ENCODE data around the gene PPM1L. TPM values are rescaled to one million over a fixed set of nuclear protein-coding genes. Genes with fewer than 3 reads are reported as not detected.

Gene PPM1L
- total RNA-seq, 1 donor from 2014 or later: 14.9 TPM

DNA sequence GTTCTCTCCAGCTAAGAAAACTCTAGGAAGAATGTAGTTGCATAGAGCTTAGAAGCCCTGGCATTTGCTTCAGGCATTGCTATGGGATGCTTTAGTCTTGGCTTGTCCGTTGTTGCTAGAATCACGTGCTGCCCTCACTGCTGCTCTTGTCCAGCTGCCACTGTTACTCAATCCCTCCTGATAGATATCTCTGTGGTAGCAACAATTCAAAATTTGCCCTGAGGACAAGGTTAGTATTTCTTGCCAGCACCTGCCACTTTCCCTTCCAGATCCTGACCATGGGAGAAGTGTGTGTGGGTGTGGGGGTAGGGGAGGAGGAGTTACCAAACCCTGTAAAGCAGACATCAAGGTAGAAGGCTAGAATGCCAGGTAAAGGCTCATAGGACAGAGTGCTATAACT is 113.8 kb downstream of the PPM1L start:
- H3K4me3 ChIP-seq: no peak overlapping the region
- intact Hi-C loops (cut with DNase I): no loop called here

DNA sequence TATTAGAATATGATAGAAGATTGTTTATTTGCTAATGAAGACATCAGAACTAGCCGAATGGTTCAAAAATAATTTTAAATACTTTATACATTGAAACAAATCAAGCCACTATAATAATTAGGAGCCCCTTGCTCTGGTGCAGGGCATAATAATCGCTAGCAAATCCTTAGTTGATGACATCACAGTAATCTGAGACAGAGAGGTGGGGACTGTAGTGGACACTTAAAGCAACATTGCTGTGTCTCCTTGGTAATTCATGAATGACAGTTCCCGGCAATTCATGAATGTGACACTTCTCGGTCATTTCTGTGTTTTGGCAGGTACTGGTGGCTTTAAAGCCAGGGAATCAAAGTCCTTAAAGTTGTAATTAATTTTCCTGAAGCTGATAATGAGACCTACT is 114.3 kb downstream of the PPM1L start:
- peak in 1 of 2 donors; percentile 73 for ATAC-seq
- Histone ChIP-seq H3K27me3 (ENCODE audit: low read depth) (no peaks in the 10 kb centered on the region), H3K27ac (no peak overlapping the region), H3K36me3 (no peaks in the 10 kb centered on the region), H3K9me3 (no peaks in the 10 kb centered on the region), H3K4me3 (no peak overlapping the region), H3K4me1 (no peaks in the 10 kb centered on the region)
- DNase-seq: no peak
- TF ChIP-seq, protein P1, sequence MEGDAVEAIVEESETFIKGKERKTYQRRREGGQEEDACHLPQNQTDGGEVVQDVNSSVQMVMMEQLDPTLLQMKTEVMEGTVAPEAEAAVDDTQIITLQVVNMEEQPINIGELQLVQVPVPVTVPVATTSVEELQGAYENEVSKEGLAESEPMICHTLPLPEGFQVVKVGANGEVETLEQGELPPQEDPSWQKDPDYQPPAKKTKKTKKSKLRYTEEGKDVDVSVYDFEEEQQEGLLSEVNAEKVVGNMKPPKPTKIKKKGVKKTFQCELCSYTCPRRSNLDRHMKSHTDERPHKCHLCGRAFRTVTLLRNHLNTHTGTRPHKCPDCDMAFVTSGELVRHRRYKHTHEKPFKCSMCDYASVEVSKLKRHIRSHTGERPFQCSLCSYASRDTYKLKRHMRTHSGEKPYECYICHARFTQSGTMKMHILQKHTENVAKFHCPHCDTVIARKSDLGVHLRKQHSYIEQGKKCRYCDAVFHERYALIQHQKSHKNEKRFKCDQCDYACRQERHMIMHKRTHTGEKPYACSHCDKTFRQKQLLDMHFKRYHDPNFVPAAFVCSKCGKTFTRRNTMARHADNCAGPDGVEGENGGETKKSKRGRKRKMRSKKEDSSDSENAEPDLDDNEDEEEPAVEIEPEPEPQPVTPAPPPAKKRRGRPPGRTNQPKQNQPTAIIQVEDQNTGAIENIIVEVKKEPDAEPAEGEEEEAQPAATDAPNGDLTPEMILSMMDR (IDR thresholded peaks at IDR 0.05): no peak
- intact Hi-C loops (cut with DNase I): no loop called here

More for the DNA sequence above, 113.8 kb downstream of the PPM1L start:
- Histone ChIP-seq H3K36me3 (no peaks in the 10 kb centered on the region), H3K27me3 (ENCODE audit: low read depth) (no peaks in the 10 kb centered on the region), H3K4me1 (no peaks in the 10 kb centered on the region), H3K9me3 (no peaks in the 10 kb centered on the region), H3K27ac (no peak overlapping the region)
- DNase-seq (no peak), ATAC-seq (peak; percentile 56 to 62)
- TF ChIP-seq, protein P1 (IDR thresholded peaks at IDR 0.05): no peak

DNA sequence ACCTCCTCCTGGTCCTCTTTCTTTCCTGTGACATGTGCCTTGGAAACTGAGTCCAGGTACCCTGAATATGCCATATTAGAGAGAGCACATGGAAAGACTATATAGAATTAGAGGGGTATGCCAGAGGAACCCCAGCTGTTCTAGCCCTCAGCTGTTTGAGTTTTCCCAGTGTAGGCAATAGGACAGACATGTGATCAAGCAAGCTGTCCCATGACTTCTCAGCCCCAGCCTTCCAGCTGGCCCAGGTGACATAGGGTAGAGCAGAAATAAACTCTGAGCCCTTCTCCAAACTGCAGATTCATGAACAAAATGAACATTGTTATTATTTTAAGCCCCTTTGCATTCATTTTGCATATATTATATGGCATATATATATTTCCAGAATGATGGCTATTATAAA is 118.7 kb downstream of the PPM1L start:
- ATAC-seq (no peak), DNase-seq (no peak)
- Histone ChIP-seq H3K27me3 (ENCODE audit: low read depth) (no peaks in the 10 kb centered on the region), H3K36me3 (no peaks in the 10 kb centered on the region), H3K4me3 (no peak overlapping the region), H3K9me3 (peaks cover 7% of the 10 kb centered on the region), H3K4me1 (no peaks in the 10 kb centered on the region), H3K27ac (no peak overlapping the region)
- intact Hi-C loops (cut with DNase I): no loop called here
- TF ChIP-seq, protein P1 (IDR thresholded peaks at IDR 0.05): no peak

DNA sequence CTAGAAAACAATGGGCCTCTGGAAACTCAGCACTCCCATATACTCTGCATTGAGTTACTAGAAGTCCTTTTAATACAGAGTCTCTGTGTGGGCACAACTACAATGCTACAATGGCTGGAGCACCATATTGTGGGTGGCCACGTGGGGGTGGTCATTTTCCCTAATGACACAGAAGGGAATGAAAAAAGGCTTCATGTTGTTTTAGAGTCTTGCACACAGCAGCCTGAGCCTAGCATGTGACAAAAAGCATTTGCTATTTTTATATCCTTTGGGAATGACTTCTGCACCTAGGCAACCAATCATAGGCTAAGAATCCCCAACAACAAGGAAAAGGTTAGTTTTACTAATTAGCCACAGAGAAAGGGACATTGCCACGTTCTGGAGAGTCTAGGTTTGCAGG is 120.6 kb downstream of the PPM1L start:
- Histone ChIP-seq H3K27ac (no peak overlapping the region), H3K9me3 (peaks cover 7% of the 10 kb centered on the region), H3K4me3 (no peak overlapping the region), H3K4me1 (no peaks in the 10 kb centered on the region), H3K36me3 (no peaks in the 10 kb centered on the region), H3K27me3 (ENCODE audit: low read depth) (no peaks in the 10 kb centered on the region)
- TF ChIP-seq, protein P1 (IDR thresholded peaks at IDR 0.05): no peak
- ATAC-seq: no peak
- intact Hi-C loops (cut with DNase I): no loop called here
- no peak for DNase-seq

DNA sequence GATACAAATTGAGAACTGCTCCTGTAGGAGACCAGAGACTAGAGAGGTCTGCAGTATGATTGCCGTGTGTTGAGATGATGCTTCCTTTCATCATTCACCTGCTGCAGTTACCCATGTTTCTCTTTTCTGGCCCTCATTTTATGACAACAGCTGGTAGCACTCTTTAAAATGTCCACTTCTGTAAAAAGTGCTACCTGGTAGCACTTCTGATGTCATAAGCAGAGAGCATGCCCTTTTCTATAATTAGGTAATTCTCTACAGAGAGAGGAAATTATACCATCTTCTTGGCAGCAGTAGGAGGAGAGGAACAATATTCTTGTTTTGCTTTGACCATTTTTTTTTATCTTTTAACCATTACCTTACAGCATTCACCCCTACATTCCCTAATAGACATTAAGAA is 123.8 kb downstream of the PPM1L start:
- H3K9me3 ChIP-seq: peaks cover 7% of the 10 kb centered on the region
- H3K27me3 ChIP-seq (ENCODE audit: low read depth): no peaks in the 10 kb centered on the region
- TF ChIP-seq, protein P1 (IDR thresholded peaks at IDR 0.05): no peak
- intact Hi-C loops (cut with DNase I): no loop called here
- H3K36me3 ChIP-seq: no peaks in the 10 kb centered on the region
- no peak overlapping the region for H3K27ac ChIP-seq
- no peaks in the 10 kb centered on the region for H3K4me1 ChIP-seq
- no peak overlapping the region for H3K4me3 ChIP-seq
- ATAC-seq: no peak
- DNase-seq: no peak

GRCh38 chr3:160883373-160883772 is 127.3 kb downstream of the PPM1L start:
- Histone ChIP-seq H3K9me3 (peaks cover under 1% of the 10 kb centered on the region), H3K27me3 (ENCODE audit: low read depth) (no peaks in the 10 kb centered on the region), H3K4me1 (no peaks in the 10 kb centered on the region), H3K27ac (no peak overlapping the region), H3K4me3 (no peak overlapping the region), H3K36me3 (no peaks in the 10 kb centered on the region)
- intact Hi-C loops (cut with DNase I): no loop called here
- ATAC-seq (no peak), DNase-seq (no peak)
- TF ChIP-seq, protein P1 (IDR thresholded peaks at IDR 0.05): no peak
